Fibroblast of skin of right quadriceps (primary cell): ENCODE results near the gene UNC5B.
"Not testable (repeated sequence)": the region's sequence is repeated elsewhere in the genome, so short reads cannot be mapped to it uniquely, and the experiment has no call there.

Experiments used
- DNase-seq: peaks from one replicate; pipeline ENCODE4 v3.0.0-alpha.2; 2013

The UNC5B gene

DNA sequence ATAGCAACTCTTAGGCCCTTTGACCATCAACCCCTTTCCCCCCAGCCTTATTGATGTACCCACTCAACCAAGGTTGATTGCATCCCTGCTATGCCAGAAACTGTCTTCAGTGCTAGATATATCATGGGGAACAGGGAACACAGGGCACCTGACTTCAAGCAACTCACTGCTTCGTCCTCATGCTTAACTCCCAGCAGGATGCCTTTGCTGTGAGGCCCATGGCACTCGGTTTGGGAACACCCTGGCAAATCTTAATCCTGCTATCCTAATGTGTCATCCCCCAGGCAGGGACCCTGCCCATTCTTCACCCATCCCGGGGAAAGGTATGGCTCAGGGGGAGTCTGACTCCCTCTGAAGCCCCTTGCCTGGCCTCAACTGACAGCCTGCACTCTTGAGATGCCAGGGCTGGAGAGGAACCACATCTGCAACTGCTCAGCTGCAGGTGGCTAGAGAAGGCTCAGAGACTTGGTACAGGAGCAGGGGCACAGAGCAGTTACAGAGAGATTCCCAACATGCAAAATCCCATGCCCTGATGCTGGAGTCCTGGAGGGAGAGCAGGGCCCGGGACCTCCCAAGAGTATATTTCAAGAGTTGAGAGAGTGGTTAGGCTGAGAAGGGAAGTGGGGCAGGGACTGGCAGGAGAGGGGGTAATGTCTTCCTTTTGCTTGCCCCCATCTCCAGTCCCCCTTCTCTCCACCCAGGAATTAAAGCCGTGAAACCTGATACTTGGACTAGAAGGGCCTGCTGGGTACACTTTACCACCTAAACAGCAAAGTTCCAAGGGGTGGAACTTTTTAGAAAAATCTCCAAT, 2.4 kb upstream of the UNC5B start:
- DNase-seq, result no peak

DNA sequence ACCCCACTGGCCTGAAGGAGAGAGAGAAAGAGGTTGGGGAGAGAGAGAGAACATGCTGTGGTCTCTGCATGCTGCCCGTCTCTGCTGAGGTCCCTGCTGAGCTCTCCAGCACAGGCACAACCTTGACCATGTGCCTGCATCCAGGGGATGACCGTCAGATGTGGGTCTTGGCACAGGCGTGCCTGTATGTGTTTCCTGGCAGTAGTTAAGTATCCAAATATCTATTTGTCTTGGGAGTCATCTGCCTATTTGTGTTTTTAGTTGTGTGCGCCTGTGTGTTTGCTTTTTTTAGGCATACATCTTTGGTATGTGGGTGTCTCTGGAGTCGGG, 1.9 kb upstream of the UNC5B start:
- DNase-seq, result no peak

GRCh38 chr10:71211053-71211452, 1.3 kb upstream of the UNC5B start:
- no peak for DNase-seq

DNA sequence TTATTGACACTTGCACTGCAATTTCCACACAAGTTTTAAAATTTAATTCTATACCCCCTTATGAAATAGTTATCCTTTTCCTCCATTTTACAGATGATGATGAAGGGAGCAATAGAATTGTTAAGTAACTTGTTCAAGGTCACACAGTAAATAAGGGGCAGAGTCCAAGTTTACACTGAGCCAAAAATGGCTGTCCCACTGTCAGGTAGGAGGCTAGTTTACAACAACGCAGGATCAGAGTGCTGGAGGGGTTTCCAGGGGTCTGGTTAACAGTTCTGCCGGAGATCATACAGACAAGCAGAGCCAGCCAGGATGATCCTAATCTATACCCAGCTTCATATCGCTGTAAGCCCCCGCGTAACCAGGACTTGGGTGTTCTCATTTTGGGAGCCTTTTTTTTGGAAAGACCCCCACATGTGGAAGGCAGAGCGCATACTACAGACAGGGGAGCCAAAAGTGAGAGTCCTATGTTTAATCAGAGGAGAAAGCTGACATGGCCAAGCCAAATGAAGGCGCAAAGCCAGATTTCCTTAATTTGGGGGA, 524 bp upstream of the UNC5B start:
- no peak for DNase-seq

GRCh38 chr10:71213127-71213621, 804 bp downstream of the UNC5B start:
- peak; percentile 67 for DNase-seq

DNA sequence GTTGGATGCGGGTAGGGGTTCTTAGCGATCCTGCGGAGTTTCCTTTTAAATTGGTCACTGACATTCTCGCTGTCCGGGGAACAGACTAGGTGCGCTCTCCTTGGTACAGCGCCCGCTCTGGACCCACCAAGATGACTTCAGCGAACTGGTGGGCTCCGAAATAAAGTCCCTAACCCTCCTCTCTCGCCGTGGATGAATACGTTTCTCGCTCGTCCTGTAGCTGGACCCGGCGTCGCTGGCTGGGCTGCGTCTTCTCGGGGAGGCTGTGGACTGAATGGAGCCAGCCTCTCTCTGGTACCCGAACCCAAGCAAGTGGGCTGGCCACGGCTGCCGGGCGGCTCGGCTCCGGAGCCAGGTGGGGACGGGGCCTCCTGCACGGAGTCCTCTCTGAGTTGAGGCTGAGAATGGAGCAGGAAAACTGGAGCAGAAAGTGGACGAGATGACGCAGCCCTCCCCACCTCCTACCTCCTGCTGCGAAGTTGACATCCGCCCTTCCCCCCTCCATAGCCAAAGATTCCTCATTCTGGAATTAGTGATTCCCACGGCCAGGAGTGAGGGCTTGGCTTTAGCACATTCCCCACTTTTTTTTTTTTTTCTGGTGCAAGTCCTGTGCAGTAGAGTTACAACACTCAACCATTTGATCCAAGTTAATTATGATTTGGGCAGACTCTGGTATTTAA, 1.5 kb downstream of the UNC5B start:
- peak; percentile 96 for DNase-seq

DNA sequence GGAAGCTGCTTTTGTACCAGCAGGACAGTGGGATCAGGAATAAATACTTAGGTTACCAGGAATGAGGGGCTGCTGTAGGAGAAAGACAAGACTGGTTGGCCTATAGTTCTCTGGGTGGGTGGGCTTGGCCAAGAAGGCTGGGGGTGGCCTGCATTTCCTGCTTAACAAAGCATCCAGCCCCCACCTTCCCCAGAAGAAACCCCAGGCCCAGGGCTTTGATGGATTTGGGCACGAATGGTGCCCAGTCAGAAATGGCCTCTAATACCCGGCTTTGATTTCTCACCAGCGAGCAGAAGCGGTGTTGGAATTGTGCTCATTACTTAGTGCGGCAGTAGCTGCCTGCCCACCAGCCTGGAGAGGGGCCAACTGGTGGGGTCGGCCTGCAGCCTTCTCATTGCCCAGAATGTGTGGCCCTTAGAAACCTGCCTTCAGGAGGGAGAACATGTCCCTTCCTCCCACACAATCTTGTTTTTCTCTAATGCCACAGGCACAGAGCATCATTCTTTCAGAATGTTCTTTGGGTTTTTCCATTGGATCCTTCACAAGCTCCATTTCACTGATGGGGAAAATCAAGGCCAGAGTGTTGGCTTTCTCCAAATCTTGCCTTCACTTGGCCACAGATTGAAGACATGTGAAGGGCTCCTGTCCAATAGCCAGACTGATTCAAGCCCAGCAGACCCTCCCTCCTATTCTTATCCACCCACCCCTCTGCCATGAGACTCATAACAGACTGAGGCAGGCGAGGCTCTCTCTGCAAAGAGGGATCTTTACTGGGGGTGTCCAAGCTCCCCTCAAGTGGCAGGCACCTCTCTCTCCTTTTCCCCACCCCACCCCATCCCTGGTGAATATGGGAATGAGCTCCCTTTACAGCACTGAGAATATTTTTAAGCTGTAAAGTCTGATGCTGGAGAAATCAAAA, 2.5 kb downstream of the UNC5B start:
- DNase-seq, result no peak

DNA sequence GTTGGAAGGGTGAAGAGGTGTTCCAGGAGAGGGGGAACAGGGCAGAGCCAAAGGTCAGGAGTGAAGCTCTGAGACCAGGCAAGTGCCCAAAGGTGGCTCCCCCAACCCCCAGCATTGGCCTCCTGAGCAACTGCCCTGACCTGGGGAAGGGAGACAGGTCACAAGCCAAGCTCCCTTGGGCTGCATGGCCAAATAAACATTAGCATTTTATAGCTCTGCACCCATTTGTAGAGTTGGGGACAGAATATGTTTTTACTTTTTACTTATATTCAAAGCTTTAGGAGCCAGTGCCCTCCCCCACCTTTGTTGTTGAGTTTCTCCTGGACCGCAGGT, 4.0 kb downstream of the UNC5B start:
- DNase-seq, result no peak

- no peak for DNase-seq
Measured at GRCh38 chr10:71216751-71217265, 4.4 kb downstream of the UNC5B start.

GRCh38 chr10:71217266-71218045, 5.1 kb downstream of the UNC5B start:
- DNase-seq, result peak; percentile 53

- DNase-seq, result peak; percentile 63
Measured at GRCh38 chr10:71218046-71218650, 5.8 kb downstream of the UNC5B start.

DNA sequence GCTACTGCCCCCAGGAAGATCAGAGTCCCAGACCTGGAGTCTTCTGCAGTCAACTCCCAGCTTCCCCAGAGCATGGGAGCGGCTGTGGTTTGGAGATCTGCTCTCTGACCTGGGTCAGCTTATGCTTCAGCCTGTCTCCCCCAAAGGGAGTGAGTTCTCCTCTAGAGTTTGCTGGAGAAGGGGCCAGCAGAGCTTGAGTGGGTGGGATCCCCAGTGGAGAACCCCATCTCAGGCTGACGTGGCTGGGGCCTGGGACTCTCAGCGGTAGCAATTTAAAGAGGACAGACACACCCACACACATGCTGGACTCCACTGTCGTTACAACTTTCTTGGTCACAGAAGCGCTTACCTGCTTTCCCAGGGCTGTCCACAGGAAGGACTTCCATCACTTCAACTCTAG, 6.3 kb downstream of the UNC5B start:
- no peak for DNase-seq

- not testable (repeated sequence) for DNase-seq
Measured at GRCh38 chr10:71219236-71219917, 7.0 kb downstream of the UNC5B start.

- no peak for DNase-seq
Measured at GRCh38 chr10:71219918-71220688, 7.7 kb downstream of the UNC5B start.

DNA sequence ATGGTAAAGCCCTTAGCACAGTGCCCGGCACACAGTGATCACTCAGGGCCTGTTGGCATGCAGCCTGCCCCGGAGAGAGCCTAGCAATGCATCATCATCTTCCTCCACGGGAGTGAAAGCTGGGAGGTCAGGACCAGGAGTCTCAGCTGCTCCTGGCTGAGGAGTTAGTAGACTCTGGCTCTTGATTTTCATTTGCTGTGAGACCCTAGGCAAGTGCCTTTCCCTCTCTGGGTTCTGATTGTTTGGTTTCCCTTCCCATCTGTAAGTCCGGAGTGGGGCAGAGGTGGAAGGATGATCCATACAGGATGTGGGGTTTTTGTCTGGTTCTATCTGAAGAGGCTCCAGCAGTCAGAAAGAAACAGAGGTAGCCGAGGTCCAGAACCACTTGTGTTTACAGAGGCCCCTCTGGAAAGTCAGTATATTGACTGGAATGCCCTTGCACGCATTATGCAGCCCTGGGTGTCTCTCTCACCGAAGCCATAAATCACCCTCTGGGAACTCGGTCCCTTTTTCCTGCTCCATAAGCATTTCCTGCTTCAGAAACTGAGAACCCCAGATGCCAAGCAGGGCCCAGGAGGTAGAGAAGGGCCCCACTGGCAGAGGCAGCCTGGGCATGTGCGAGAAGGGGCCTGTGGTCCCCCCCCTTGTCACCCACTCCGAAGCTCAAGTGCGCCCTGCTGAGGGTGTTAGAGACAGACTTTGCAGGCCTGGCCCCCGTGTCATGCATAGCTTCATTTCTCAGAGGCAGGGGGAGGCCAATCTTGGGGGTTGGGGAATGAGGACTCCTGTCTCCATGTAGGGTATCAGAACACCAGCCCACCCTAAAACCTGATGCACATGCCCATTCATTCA, 8.5 kb downstream of the UNC5B start:
- peak; percentile 55 for DNase-seq

DNA sequence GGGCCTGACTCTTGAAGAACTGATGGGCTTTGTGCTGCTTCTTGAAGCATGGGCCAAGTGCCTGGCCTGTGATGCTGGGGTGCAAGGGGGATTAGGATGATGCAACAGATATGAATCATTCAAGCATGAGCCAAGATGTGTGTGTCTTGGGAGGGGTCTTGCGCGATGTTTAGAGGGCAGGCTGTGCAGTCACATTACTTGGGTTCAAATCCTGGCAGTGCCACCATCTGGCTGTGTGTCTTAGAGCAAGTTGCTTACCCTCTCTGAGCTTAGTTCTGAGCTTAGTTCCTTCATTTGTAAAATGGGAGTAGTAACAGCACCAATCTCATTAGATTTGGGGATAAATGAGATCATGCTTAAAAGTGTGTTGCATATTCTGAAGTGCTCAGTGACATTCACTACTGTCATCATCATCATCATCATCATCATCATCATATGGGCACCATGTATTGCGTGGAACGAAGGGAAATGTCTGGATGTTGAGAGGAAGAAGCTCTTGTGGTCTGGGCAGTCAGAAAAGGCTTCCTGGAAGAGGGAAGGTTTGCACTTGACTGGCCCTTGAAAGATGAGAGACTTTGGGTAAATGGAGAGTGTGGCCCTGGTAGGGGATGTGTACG, 9.3 kb downstream of the UNC5B start:
- peak; percentile 36 for DNase-seq

DNA sequence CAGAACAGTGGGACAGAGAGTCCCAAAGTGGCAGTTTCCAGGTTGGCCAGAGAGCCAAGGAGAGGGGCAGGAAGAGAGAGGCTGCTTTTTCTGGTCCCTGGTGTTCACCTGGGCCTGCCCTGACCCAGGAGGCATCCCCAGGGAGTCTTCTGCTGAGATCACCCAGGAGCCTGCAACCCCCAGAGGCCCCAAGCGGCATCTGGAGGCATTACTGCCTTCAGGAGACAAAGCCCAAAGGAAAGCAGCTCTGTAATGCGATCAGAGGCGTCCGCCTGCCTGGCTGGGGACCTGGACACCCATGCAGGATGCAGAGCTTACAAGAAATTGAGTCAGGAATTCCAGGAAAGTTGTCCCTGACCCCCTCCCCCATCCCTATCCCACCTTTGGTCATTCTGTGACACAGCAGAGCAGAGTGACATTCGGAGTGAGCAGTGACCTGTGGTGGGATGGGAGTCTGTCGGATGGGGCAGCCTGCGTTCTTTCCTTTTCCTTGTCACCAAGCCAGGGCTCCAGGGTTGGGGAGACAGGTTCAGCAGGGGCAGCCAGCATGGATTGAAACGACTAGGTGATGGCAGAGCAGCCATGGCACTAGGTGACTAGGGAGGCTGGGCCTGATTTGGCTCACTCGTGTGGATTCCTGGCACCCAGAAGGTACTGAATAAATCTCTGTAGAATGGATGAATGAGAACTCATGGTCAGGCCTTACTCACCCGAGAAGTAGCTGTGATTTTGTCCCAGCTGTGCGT, 10.4 kb downstream of the UNC5B start:
- peak; percentile 46 for DNase-seq
